Karpas-422 (cell line): Measurements from ENCODE around the gene KRT1. TPM values are rescaled to one million over a fixed set of nuclear protein-coding genes. Genes with fewer than 3 reads are reported as not detected.

Experiments used
- DNase-seq: peaks from one replicate; pipeline ENCODE4 v3.0.0-alpha.2; 2015
- H2AFZ ChIP-seq: fragments of 200-600 bp; sonication (generic); 2 replicates; pipeline ENCODE4 v1.6.1; 2014; ENCODE audit warnings: antibody characterized with exemption, low read length, mixed read lengths
- H3K27ac ChIP-seq: fragments of 200-600 bp; sonication (generic); 2 replicates; pipeline ENCODE4 v1.5.1; 2014; ENCODE audit warnings: mild to moderate bottlenecking, low read length, moderate library complexity
- H3K27me3 ChIP-seq: fragments of 200-600 bp; sonication (generic); 2 replicates; pipeline ENCODE4 v1.6.1; 2014; ENCODE audit warnings: low read length, mixed read lengths
- H3K36me3 ChIP-seq: fragments of 200-600 bp; sonication (generic); 2 replicates; pipeline ENCODE4 v1.6.1; 2014; ENCODE audit warnings: low read length, mixed read lengths; ENCODE audit not compliant: insufficient read depth
- H3K4me1 ChIP-seq: fragments of 200-600 bp; sonication (generic); 2 replicates; pipeline ENCODE4 v1.6.1; 2014; ENCODE audit warnings: mild to moderate bottlenecking, low read length, mixed read lengths
- H3K4me2 ChIP-seq: fragments of 200-600 bp; sonication (generic); 2 replicates; pipeline ENCODE4 v1.6.1; 2014; ENCODE audit warnings: low read length, low read depth, mild to moderate bottlenecking; ENCODE audit not compliant: poor library complexity, severe bottlenecking
- H3K4me3 ChIP-seq: fragments of 200-600 bp; sonication (generic); 2 replicates; pipeline ENCODE4 v1.5.1; 2014; ENCODE audit warnings: mild to moderate bottlenecking, antibody characterized with exemption, low read length, mixed read lengths
- H3K79me2 ChIP-seq: fragments of 200-600 bp; sonication (generic); 2 replicates; pipeline ENCODE4 v1.6.1; 2014; ENCODE audit warnings: mild to moderate bottlenecking, low read length, mixed read lengths
- H3K9ac ChIP-seq: fragments of 200-600 bp; sonication (generic); 2 replicates; pipeline ENCODE4 v1.6.0; 2014; ENCODE audit warnings: low read length
- H3K9me2 ChIP-seq: fragments of 200-600 bp; sonication (generic), shearing (Covaris generic); replicated peaks from 2 replicates; pipeline ENCODE4 v1.6.0; 2014; ENCODE audit warnings: mild to moderate bottlenecking, low read length, moderate library complexity; ENCODE audit not compliant: insufficient read depth
- H3K9me3 ChIP-seq: fragments of 300-700, 200-600 bp; sonication (generic); 2 replicates; pipeline ENCODE4 v1.6.1; 2014; ENCODE audit warnings: low read length, mixed read lengths
- H4K20me1 ChIP-seq: fragments of 200-600 bp; sonication (generic); 2 replicates; pipeline ENCODE4 v1.6.1; 2014; ENCODE audit warnings: mild to moderate bottlenecking, antibody characterized with exemption, low read length, low read depth; ENCODE audit not compliant: insufficient read depth
- total RNA-seq: library from RNA; depleted of rRNA; stranded (reverse); fragments of >200 nt; shearing (Covaris generic); gene quantifications from 2 replicates; pipeline ENCODE4 v1.2.3, GENCODE V29; 2014; ENCODE audit warnings: low replicate concordance

Gene KRT1
- total RNA-seq, 1 experiment from 2014 or later: not detected

DNA sequence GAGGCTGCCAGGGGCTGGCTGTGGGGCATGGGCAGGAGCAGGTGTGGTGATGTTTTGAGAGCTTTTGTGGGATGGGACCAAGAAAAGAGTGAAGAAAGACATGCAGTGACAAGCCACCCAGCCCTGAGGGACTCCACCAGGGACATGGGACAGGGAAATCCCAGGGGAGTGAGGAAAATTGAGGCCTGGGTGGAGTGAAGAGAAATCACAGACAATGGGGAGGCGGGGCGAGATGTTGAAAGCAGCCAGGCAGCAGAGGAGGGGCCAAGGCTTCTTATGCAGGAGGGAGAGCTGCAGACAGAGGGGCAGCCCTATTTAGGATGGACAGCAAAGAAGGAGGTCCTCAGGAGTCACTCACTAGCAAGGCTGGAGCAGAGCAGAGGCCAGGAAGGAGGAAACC, 4.2 kb upstream of the KRT1 start:
- no peaks in the 10 kb centered on the region for H3K9me2 ChIP-seq
- H3K36me3 ChIP-seq: no peaks in the 10 kb centered on the region
- H3K9me3 ChIP-seq: no peaks in the 10 kb centered on the region

GRCh38 chr12:52683575-52684300, 3.5 kb upstream of the KRT1 start:
- no peak overlapping the region for H3K9ac ChIP-seq
- H3K27me3 ChIP-seq: no peaks in the 10 kb centered on the region
- H3K9me2 ChIP-seq: no peaks in the 10 kb centered on the region
- H4K20me1 ChIP-seq: no peaks in the 10 kb centered on the region
- H2AFZ ChIP-seq: no peak overlapping the region
- H3K79me2 ChIP-seq: no peaks in the 10 kb centered on the region
- H3K36me3 ChIP-seq: no peaks in the 10 kb centered on the region
- no peak overlapping the region for H3K4me2 ChIP-seq
- no peaks in the 10 kb centered on the region for H3K4me1 ChIP-seq
- no peak for DNase-seq
- H3K9me3 ChIP-seq: no peaks in the 10 kb centered on the region
- no peak overlapping the region for H3K4me3 ChIP-seq
- H3K27ac ChIP-seq: no peak overlapping the region

More for the DNA sequence above, 4.2 kb upstream of the KRT1 start:
- H3K4me3 ChIP-seq: no peak overlapping the region
- H3K79me2 ChIP-seq: no peaks in the 10 kb centered on the region
- no peak overlapping the region for H2AFZ ChIP-seq
- no peak overlapping the region for H3K27ac ChIP-seq
- DNase-seq: no peak
- H3K4me2 ChIP-seq: no peak overlapping the region
- no peaks in the 10 kb centered on the region for H3K27me3 ChIP-seq
- no peaks in the 10 kb centered on the region for H3K4me1 ChIP-seq
- no peaks in the 10 kb centered on the region for H4K20me1 ChIP-seq
- no peak overlapping the region for H3K9ac ChIP-seq

DNA sequence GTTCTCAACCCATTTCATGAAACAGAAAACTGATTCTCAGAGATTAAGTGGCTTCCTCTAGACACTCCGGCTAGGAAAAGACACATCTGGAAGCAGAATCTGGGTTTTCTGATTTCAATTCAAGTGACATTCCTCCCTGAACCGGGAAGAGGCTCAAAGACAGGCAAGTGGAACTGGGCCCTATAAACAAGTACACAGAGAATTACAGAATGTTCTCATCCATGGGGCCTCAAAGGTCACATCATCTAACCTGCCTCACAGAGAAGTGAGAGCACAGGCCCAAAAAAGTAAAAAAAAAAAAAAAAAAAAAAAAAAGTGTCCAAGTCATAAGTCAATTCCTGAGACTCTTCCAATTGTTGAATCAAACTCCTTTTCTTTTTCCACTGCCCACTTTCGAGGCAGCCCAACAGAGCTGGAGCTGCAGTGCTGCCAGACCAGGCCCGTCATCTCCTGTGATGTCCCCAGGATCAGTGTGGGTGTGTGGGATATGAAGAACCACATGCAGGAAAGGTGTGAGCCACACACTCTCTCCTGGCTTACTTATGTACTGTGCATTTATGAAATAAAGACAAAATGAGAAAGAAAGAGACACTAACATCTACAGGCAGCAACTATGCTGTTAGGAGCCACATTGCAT, 2.8 kb upstream of the KRT1 start:
- Histone ChIP-seq H2AFZ (no peak overlapping the region), H3K4me3 (no peak overlapping the region), H3K79me2 (no peaks in the 10 kb centered on the region)

DNA sequence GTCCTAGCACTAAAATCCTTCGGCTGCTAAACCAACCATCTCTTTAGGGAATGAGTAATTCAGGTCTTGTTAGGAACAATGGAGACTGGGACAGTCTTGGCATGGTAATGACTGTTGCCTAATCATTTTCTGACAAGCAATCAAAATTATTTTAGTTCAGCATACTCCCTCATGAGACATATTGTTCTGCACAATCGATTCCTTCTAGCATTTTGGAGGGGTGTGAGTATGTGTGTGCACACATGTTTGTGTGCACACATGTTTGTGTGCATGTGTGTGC, 2.1 kb upstream of the KRT1 start:
- Histone ChIP-seq H3K79me2 (no peaks in the 10 kb centered on the region), H3K9me3 (no peaks in the 10 kb centered on the region), H2AFZ (no peak overlapping the region), H3K27me3 (no peaks in the 10 kb centered on the region), H3K4me3 (no peak overlapping the region), H3K9ac (no peak overlapping the region), H4K20me1 (no peaks in the 10 kb centered on the region), H3K9me2 (no peaks in the 10 kb centered on the region), H3K27ac (no peak overlapping the region), H3K4me2 (no peak overlapping the region), H3K4me1 (no peaks in the 10 kb centered on the region), H3K36me3 (no peaks in the 10 kb centered on the region)
- no peak for DNase-seq

More for the DNA sequence above, 2.8 kb upstream of the KRT1 start:
- Histone ChIP-seq H4K20me1 (no peaks in the 10 kb centered on the region), H3K9me2 (no peaks in the 10 kb centered on the region), H3K9ac (no peak overlapping the region), H3K27me3 (no peaks in the 10 kb centered on the region), H3K4me1 (no peaks in the 10 kb centered on the region), H3K4me2 (no peak overlapping the region), H3K36me3 (no peaks in the 10 kb centered on the region), H3K27ac (no peak overlapping the region), H3K9me3 (no peaks in the 10 kb centered on the region)
- no peak for DNase-seq

DNA sequence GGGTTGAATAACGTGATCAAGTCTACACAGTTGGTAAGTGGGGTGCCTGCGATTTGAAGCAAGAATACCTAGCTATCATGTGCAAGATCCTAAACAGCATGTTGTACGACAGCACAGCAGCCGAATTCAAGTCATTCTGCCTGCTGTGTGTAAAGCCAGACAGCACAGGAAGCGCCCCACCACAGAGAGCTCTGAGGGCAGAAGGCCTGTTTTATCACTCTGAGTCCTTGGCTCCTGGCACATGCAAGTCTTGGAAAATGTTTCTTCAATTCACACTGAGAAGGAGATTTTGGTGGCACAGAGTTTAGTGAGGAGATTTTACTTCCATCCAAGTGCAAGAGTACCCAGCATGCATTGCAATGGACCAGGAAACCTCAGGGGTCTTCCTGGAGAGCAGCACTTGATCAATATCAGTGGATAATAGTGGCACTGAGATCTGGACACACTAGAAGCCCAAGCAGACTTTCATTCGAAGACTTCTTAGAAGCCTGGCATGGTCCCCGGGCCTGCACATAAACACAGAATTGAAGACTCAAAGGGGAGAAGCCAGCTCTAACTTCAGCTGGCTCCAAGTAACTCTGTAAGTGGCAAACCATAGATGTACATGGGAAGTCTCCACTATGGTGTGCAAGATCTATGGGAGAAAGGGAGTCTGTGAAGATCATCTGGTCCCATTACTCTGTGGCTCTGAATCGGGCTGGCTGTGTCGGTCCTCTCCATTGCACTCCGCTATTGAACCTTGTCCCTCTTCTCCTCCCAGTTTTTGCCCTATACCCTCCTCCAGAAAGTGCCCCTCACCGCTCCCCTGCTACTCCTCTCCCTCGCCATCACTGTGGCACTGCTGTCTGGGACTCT, 1.5 kb upstream of the KRT1 start:
- Histone ChIP-seq H3K9ac (no peak overlapping the region), H3K79me2 (no peaks in the 10 kb centered on the region), H3K27me3 (no peaks in the 10 kb centered on the region), H3K4me2 (no peak overlapping the region), H2AFZ (no peak overlapping the region), H3K9me3 (no peaks in the 10 kb centered on the region), H3K9me2 (no peaks in the 10 kb centered on the region), H3K36me3 (no peaks in the 10 kb centered on the region), H3K4me1 (no peaks in the 10 kb centered on the region), H3K4me3 (no peak overlapping the region), H3K27ac (no peak overlapping the region), H4K20me1 (no peaks in the 10 kb centered on the region)
- DNase-seq: no peak

GRCh38 chr12:52679875-52680274, 332 bp downstream of the KRT1 start:
- Histone ChIP-seq H3K4me2 (no peak overlapping the region), H3K36me3 (no peaks in the 10 kb centered on the region), H4K20me1 (no peaks in the 10 kb centered on the region), H2AFZ (no peak overlapping the region), H3K9me3 (no peaks in the 10 kb centered on the region), H3K27ac (no peak overlapping the region), H3K4me1 (no peaks in the 10 kb centered on the region), H3K9ac (no peak overlapping the region), H3K9me2 (no peaks in the 10 kb centered on the region), H3K4me3 (no peak overlapping the region), H3K27me3 (no peaks in the 10 kb centered on the region), H3K79me2 (no peaks in the 10 kb centered on the region)
- no peak for DNase-seq

DNA sequence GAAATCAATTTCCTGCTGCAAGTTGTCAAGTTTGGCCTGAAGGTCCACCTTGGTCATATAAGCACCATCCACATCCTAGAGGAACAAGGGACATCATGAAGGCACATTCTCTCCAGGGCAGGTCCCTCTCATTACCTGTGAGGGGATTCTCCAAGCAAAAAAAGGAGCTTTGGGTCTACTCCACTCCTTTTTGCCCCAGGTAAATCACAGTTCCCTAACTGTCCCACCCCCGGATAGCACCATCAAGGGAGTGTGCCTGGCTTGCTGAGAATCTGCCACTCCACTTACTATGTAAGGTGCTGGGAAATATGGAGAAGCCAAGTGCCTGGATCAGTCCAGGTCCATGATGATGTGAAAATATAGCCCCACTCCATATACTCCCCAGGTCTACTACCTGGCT, 2.5 kb downstream of the KRT1 start:
- H3K9me3 ChIP-seq: no peaks in the 10 kb centered on the region
- H2AFZ ChIP-seq: no peak overlapping the region
- no peaks in the 10 kb centered on the region for H3K79me2 ChIP-seq
- H3K9ac ChIP-seq: no peak overlapping the region
- H3K9me2 ChIP-seq: no peaks in the 10 kb centered on the region
- H3K4me1 ChIP-seq: no peaks in the 10 kb centered on the region
- H3K4me3 ChIP-seq: no peak overlapping the region
- H3K27ac ChIP-seq: no peak overlapping the region
- no peaks in the 10 kb centered on the region for H3K36me3 ChIP-seq
- DNase-seq: no peak
- no peaks in the 10 kb centered on the region for H4K20me1 ChIP-seq
- no peaks in the 10 kb centered on the region for H3K27me3 ChIP-seq
- H3K4me2 ChIP-seq: no peak overlapping the region

DNA sequence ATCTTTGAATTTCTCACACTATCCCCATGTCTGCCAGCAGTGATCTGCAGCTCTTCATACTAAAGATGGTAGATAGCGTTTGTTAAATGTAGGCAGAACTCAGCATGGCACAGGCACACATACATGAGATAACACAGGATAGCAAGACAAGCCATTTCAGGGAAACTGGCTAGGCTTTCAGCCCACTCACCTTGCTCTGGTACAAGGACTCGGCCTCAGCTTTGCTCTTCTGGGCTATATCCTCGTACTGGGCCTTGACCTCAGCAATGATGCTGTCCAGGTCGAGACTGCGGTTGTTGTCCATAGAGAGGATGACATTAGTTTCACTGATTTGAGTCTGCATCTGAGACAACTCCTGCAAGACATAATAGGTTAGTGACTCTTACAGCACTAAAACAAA, 3.1 kb downstream of the KRT1 start:
- H4K20me1 ChIP-seq: no peaks in the 10 kb centered on the region
- no peak overlapping the region for H3K4me2 ChIP-seq

More for the DNA sequence above, 3.1 kb downstream of the KRT1 start:
- DNase-seq: no peak
- H3K4me3 ChIP-seq: no peak overlapping the region
- H3K4me1 ChIP-seq: no peaks in the 10 kb centered on the region
- H3K9me2 ChIP-seq: no peaks in the 10 kb centered on the region
- H3K9ac ChIP-seq: no peak overlapping the region
- no peaks in the 10 kb centered on the region for H3K79me2 ChIP-seq
- H3K36me3 ChIP-seq: no peaks in the 10 kb centered on the region
- no peaks in the 10 kb centered on the region for H3K27me3 ChIP-seq
- no peaks in the 10 kb centered on the region for H3K9me3 ChIP-seq
- H3K27ac ChIP-seq: no peak overlapping the region
- no peak overlapping the region for H2AFZ ChIP-seq
